Endothelial cell (in vitro differentiated cells): ENCODE data around the gene CD8A. TPM values are rescaled to one million over a fixed set of nuclear protein-coding genes. Genes with fewer than 3 reads are reported as not detected.
"Not testable (repeated sequence)": the region's sequence is repeated elsewhere in the genome, so short reads cannot be mapped to it uniquely, and the experiment has no call there.

Experiments
- DNase-seq: peaks from one replicate; pipeline ENCODE4 v3.0.0; 2021; ENCODE audit warnings: low spot score
- H3K27ac Mint-ChIP-seq: one replicate; pipeline ENCODE4 v1.8.0; 2021; ENCODE audit warnings: mixed read lengths, inconsistent platforms; ENCODE audit not compliant: unreplicated experiment
- H3K27me3 Mint-ChIP-seq: one replicate; pipeline ENCODE4 v1.8.0; 2021; ENCODE audit warnings: mild to moderate bottlenecking, moderate library complexity, mixed read lengths, inconsistent platforms; ENCODE audit not compliant: unreplicated experiment
- H3K36me3 Mint-ChIP-seq: one replicate; pipeline ENCODE4 v1.8.0; 2021; ENCODE audit warnings: mild to moderate bottlenecking, low read depth, mixed read lengths, inconsistent platforms; ENCODE audit not compliant: unreplicated experiment
- H3K4me1 Mint-ChIP-seq: one replicate; pipeline ENCODE4 v1.8.0; 2021; ENCODE audit warnings: mild to moderate bottlenecking, mixed read lengths, inconsistent platforms; ENCODE audit not compliant: unreplicated experiment
- H3K4me3 Mint-ChIP-seq: one replicate; pipeline ENCODE4 v1.8.0; 2021; ENCODE audit warnings: mild to moderate bottlenecking, mixed read lengths, inconsistent platforms; ENCODE audit not compliant: unreplicated experiment
- H3K9me3 Mint-ChIP-seq: one replicate; pipeline ENCODE4 v1.8.0; 2021; ENCODE audit warnings: mixed read lengths, inconsistent platforms; ENCODE audit not compliant: unreplicated experiment
- CTCF ChIP-seq: fragments of 200-600 bp; sonication (generic); IDR thresholded peaks from one replicate; pipeline ENCODE4 v1.5.0; 2021; ENCODE audit warnings: antibody characterized with exemption; ENCODE audit not compliant: unreplicated experiment
- long read RNA-seq: library from polyadenylated mRNA; unstranded; transcript quantifications from one replicate; pipeline ENCODE4 v2.0.0, GENCODE V29; 2020; ENCODE audit not compliant: unreplicated experiment
- total RNA-seq: library from RNA; stranded (reverse); fragmentation: NEBNext Ultra II Directional; extraction: Animal tissue kit (Norgen Biotek cat#: 25700); gene quantifications from one replicate; pipeline ENCODE4 v1.2.1, GENCODE V29; 2021; ENCODE audit not compliant: unreplicated experiment

CD8A gene
- not detected for total RNA-seq
- long read RNA-seq: 0 reads

GRCh38 chr2:86790676-86791572 lies at the start of gene CD8A:
Gene CD8A, minus strand, starts transcription at chr2:86790913. Its CDS starts 88 bp downstream, at chr2:86790825.
- TF ChIP-seq CTCF: no peak
- H3K27ac Mint-ChIP-seq: peak within 1 kb of the TSS; percentile 10
- peaks cover 18% of the 10 kb centered on the region for H3K36me3 Mint-ChIP-seq
- peaks cover 10% of the 10 kb centered on the region for H3K9me3 Mint-ChIP-seq
- no peak for DNase-seq
- H3K27me3 Mint-ChIP-seq: peaks cover 29% of the 10 kb centered on the region
- H3K4me1 Mint-ChIP-seq: peaks cover 3% of the 10 kb centered on the region
- peak within 1 kb of the TSS; percentile 67 for H3K4me3 Mint-ChIP-seq

GRCh38 chr2:86839871-86840548 lies 49.3 kb upstream of the CD8A start:
- H3K27ac Mint-ChIP-seq, H3K4me1 Mint-ChIP-seq, H3K36me3 Mint-ChIP-seq, H3K4me3 Mint-ChIP-seq, H3K27me3 Mint-ChIP-seq, DNase-seq, H3K9me3 Mint-ChIP-seq: not testable (repeated sequence)

GRCh38 chr2:86839455-86839854 lies 48.7 kb upstream of the CD8A start:
- not testable (repeated sequence) for H3K4me1 Mint-ChIP-seq, H3K9me3 Mint-ChIP-seq, H3K27ac Mint-ChIP-seq, DNase-seq, H3K4me3 Mint-ChIP-seq, H3K27me3 Mint-ChIP-seq, H3K36me3 Mint-ChIP-seq

- not testable (repeated sequence) for H3K4me1 Mint-ChIP-seq, H3K27ac Mint-ChIP-seq, H3K27me3 Mint-ChIP-seq
These were observed 47.0 kb upstream of the CD8A start for GRCh38 chr2:86837714-86838113.

GRCh38 chr2:86836915-86837695 lies 46.4 kb upstream of the CD8A start:
- not testable (repeated sequence) for H3K9me3 Mint-ChIP-seq, DNase-seq, H3K27me3 Mint-ChIP-seq, H3K4me1 Mint-ChIP-seq, H3K4me3 Mint-ChIP-seq, H3K36me3 Mint-ChIP-seq, H3K27ac Mint-ChIP-seq

More at GRCh38 chr2:86837714-86838113, 47.0 kb upstream of the CD8A start:
- not testable (repeated sequence) for DNase-seq, H3K36me3 Mint-ChIP-seq, H3K4me3 Mint-ChIP-seq, H3K9me3 Mint-ChIP-seq

GRCh38 chr2:86835548-86835889 lies 44.8 kb upstream of the CD8A start:
- H3K9me3 Mint-ChIP-seq, H3K27me3 Mint-ChIP-seq, H3K27ac Mint-ChIP-seq, H3K4me1 Mint-ChIP-seq, DNase-seq, H3K4me3 Mint-ChIP-seq, H3K36me3 Mint-ChIP-seq: not testable (repeated sequence)

- no peaks in the 10 kb centered on the region for H3K36me3 Mint-ChIP-seq
- no peak overlapping the region for H3K27ac Mint-ChIP-seq
- no peak overlapping the region for H3K4me3 Mint-ChIP-seq
- peaks cover 5% of the 10 kb centered on the region for H3K4me1 Mint-ChIP-seq
- H3K27me3 Mint-ChIP-seq: peaks cover 2% of the 10 kb centered on the region
- DNase-seq: no peak
- TF ChIP-seq CTCF: no peak
- H3K9me3 Mint-ChIP-seq: peaks cover 3% of the 10 kb centered on the region
These were observed 42.6 kb upstream of the CD8A start for GRCh38 chr2:86833315-86833714.
